ENCODE measurements around the gene UGT1A3. TPM values are rescaled to one million over a fixed set of nuclear protein-coding genes. Genes with fewer than 3 reads are reported as not detected.

The UGT1A3 gene
- total and polyA plus RNA-seq, 3 experiments from 2014 or later: not detected

- CTCF ChIA-PET: no interaction called here
- no peak overlapping the region for H3K27ac ChIP-seq (ENCODE audit: low read depth, low read length)
- peaks cover 3 to 12% of the 10 kb centered on the region in 2 donors for H3K27me3 Mint-ChIP-seq
- no peak overlapping the region for H3K27ac Mint-ChIP-seq
- no peak for DNase-seq
- H3K4me3 ChIP-seq (ENCODE audit: low read length): no peak overlapping the region
- H3K36me3 Mint-ChIP-seq: no peaks in the 10 kb centered on the region
- no peaks in the 10 kb centered on the region for H3K9me3 ChIP-seq (ENCODE audit: low read length)
- POLR2A ChIA-PET: no interaction called here
- peaks cover 2 to 3% (median 2%) of the 10 kb centered on the region in 3 donors for H3K4me1 Mint-ChIP-seq
- H3K9me3 Mint-ChIP-seq: no peaks in the 10 kb centered on the region
- no peaks in the 10 kb centered on the region for H3K27me3 ChIP-seq (ENCODE audit: insufficient read depth, low read length, poor library complexity, severe bottlenecking)
- H3K36me3 ChIP-seq (ENCODE audit: insufficient read depth, low read length): no peaks in the 10 kb centered on the region
- no peak overlapping the region for H3K4me3 Mint-ChIP-seq
- H3K4me1 ChIP-seq (ENCODE audit: insufficient read depth, low read length): no peaks in the 10 kb centered on the region
Observed at GRCh38 chr2:233796254-233796653, 67.4 kb downstream of the UGT1A3 start.

GRCh38 chr2:233798335-233799086 lies 69.7 kb downstream of the UGT1A3 start:
- peak in 1 of 5 donors; percentile 31 for DNase-seq
- no peaks in the 10 kb centered on the region for H3K9me3 Mint-ChIP-seq
- peaks cover 3 to 5% (median 4%) of the 10 kb centered on the region in 3 donors for H3K4me1 Mint-ChIP-seq
- Histone ChIP-seq H3K4me3 (ENCODE audit: low read length) (no peak overlapping the region), H3K36me3 (ENCODE audit: insufficient read depth, low read length) (no peaks in the 10 kb centered on the region), H3K4me1 (ENCODE audit: insufficient read depth, low read length) (no peaks in the 10 kb centered on the region), H3K27ac (ENCODE audit: low read depth, low read length) (no peak overlapping the region), H3K9me3 (ENCODE audit: low read length) (no peaks in the 10 kb centered on the region), H3K27me3 (ENCODE audit: insufficient read depth, low read length, poor library complexity, severe bottlenecking) (no peaks in the 10 kb centered on the region)
- H3K27ac Mint-ChIP-seq: no peak overlapping the region
- POLR2A ChIA-PET: no interaction called here
- CTCF ChIA-PET: no interaction called here
- no peak overlapping the region for H3K4me3 Mint-ChIP-seq
- H3K36me3 Mint-ChIP-seq: no peaks in the 10 kb centered on the region
- H3K27me3 Mint-ChIP-seq: peaks cover 0 to 19% of the 10 kb centered on the region in 2 donors

GRCh38 chr2:233799087-233799665 lies 70.3 kb downstream of the UGT1A3 start:
- ChIA-PET CTCF (no interaction called here), POLR2A (no interaction called here)
- Histone ChIP-seq H3K4me1 (ENCODE audit: insufficient read depth, low read length) (no peaks in the 10 kb centered on the region), H3K4me3 (ENCODE audit: low read length) (no peak overlapping the region), H3K36me3 (ENCODE audit: insufficient read depth, low read length) (no peaks in the 10 kb centered on the region), H3K27me3 (ENCODE audit: insufficient read depth, low read length, poor library complexity, severe bottlenecking) (no peaks in the 10 kb centered on the region), H3K9me3 (ENCODE audit: low read length) (no peaks in the 10 kb centered on the region), H3K27ac (ENCODE audit: low read depth, low read length) (no peak overlapping the region)
- Mint-ChIP-seq H3K27ac (no peak overlapping the region), H3K27me3 (peaks cover 0 to 24% of the 10 kb centered on the region in 2 donors), H3K4me1 (peaks cover 3 to 5% (median 4%) of the 10 kb centered on the region in 3 donors), H3K36me3 (no peaks in the 10 kb centered on the region), H3K9me3 (no peaks in the 10 kb centered on the region), H3K4me3 (no peak overlapping the region)
- DNase-seq: peak in 1 of 5 donors; percentile 11

- H3K36me3 Mint-ChIP-seq: no peaks in the 10 kb centered on the region
- H3K9me3 ChIP-seq (ENCODE audit: low read length): no peaks in the 10 kb centered on the region
- no peak for DNase-seq
Observed at GRCh38 chr2:233799716-233800115, 70.9 kb downstream of the UGT1A3 start.

GRCh38 chr2:233800208-233800607 lies 71.4 kb downstream of the UGT1A3 start:
- peak in 1 of 5 donors; percentile 3 for DNase-seq
- H3K27ac ChIP-seq (ENCODE audit: low read depth, low read length): no peak overlapping the region
- no peaks in the 10 kb centered on the region for H3K36me3 Mint-ChIP-seq
- POLR2A ChIA-PET: no interaction called here
- no peaks in the 10 kb centered on the region for H3K4me1 ChIP-seq (ENCODE audit: insufficient read depth, low read length)
- H3K9me3 ChIP-seq (ENCODE audit: low read length): no peaks in the 10 kb centered on the region
- H3K27ac Mint-ChIP-seq: no peak overlapping the region
- peaks cover 6 to 33% of the 10 kb centered on the region in 2 donors for H3K27me3 Mint-ChIP-seq
- H3K27me3 ChIP-seq (ENCODE audit: insufficient read depth, low read length, poor library complexity, severe bottlenecking): no peaks in the 10 kb centered on the region
- peaks cover 3 to 5% (median 4%) of the 10 kb centered on the region in 3 donors for H3K4me1 Mint-ChIP-seq
- CTCF ChIA-PET: no interaction called here
- no peak overlapping the region for H3K4me3 ChIP-seq (ENCODE audit: low read length)
- H3K4me3 Mint-ChIP-seq: no peak overlapping the region
- H3K9me3 Mint-ChIP-seq: no peaks in the 10 kb centered on the region
- no peaks in the 10 kb centered on the region for H3K36me3 ChIP-seq (ENCODE audit: insufficient read depth, low read length)

More at GRCh38 chr2:233799716-233800115, 70.9 kb downstream of the UGT1A3 start:
- ChIA-PET CTCF (no interaction called here), POLR2A (no interaction called here)
- Histone ChIP-seq H3K27ac (ENCODE audit: low read depth, low read length) (no peak overlapping the region), H3K27me3 (ENCODE audit: insufficient read depth, low read length, poor library complexity, severe bottlenecking) (no peaks in the 10 kb centered on the region), H3K4me3 (ENCODE audit: low read length) (no peak overlapping the region), H3K36me3 (ENCODE audit: insufficient read depth, low read length) (no peaks in the 10 kb centered on the region), H3K4me1 (ENCODE audit: insufficient read depth, low read length) (no peaks in the 10 kb centered on the region)
- H3K4me3 Mint-ChIP-seq: no peak overlapping the region
- peaks cover 4 to 29% of the 10 kb centered on the region in 2 donors for H3K27me3 Mint-ChIP-seq
- H3K27ac Mint-ChIP-seq: no peak overlapping the region
- H3K4me1 Mint-ChIP-seq: peaks cover 3 to 5% (median 4%) of the 10 kb centered on the region in 3 donors
- H3K9me3 Mint-ChIP-seq: no peaks in the 10 kb centered on the region

- no peaks in the 10 kb centered on the region for H3K4me1 ChIP-seq (ENCODE audit: insufficient read depth, low read length)
- H3K36me3 ChIP-seq (ENCODE audit: insufficient read depth, low read length): no peaks in the 10 kb centered on the region
- H3K4me3 Mint-ChIP-seq: no peak overlapping the region
- ChIA-PET CTCF (no interaction called here), POLR2A (no interaction called here)
- no peak overlapping the region for H3K27ac ChIP-seq (ENCODE audit: low read depth, low read length)
- no peaks in the 10 kb centered on the region for H3K36me3 Mint-ChIP-seq
- H3K4me3 ChIP-seq (ENCODE audit: low read length): no peak overlapping the region
- H3K9me3 ChIP-seq (ENCODE audit: low read length): no peaks in the 10 kb centered on the region
- H3K27ac Mint-ChIP-seq: peak overlapping the region in 2 of 8 donors; percentile 49
- H3K27me3 ChIP-seq (ENCODE audit: insufficient read depth, low read length, poor library complexity, severe bottlenecking): no peaks in the 10 kb centered on the region
- H3K9me3 Mint-ChIP-seq: no peaks in the 10 kb centered on the region
- H3K27me3 Mint-ChIP-seq: peaks cover 6 to 37% of the 10 kb centered on the region in 2 donors
- peaks cover 3 to 5% (median 4%) of the 10 kb centered on the region in 3 donors for H3K4me1 Mint-ChIP-seq
- peak in 1 of 5 donors; percentile 45 for DNase-seq
Observed at GRCh38 chr2:233801357-233802131, 72.7 kb downstream of the UGT1A3 start.

- H3K36me3 ChIP-seq (ENCODE audit: insufficient read depth, low read length): no peaks in the 10 kb centered on the region
- Mint-ChIP-seq H3K9me3 (no peaks in the 10 kb centered on the region), H3K4me3 (no peak overlapping the region), H3K27me3 (peaks cover 6 to 37% of the 10 kb centered on the region in 2 donors), H3K36me3 (no peaks in the 10 kb centered on the region), H3K27ac (peak overlapping the region in 1 of 8 donors; percentile 49), H3K4me1 (peaks cover 3 to 5% (median 4%) of the 10 kb centered on the region in 3 donors)
- no peak overlapping the region for H3K27ac ChIP-seq (ENCODE audit: low read depth, low read length)
- ChIA-PET CTCF (no interaction called here), POLR2A (no interaction called here)
- H3K4me1 ChIP-seq (ENCODE audit: insufficient read depth, low read length): no peaks in the 10 kb centered on the region
- peak in 1 of 5 donors; percentile 10 for DNase-seq
- H3K4me3 ChIP-seq (ENCODE audit: low read length): no peak overlapping the region
- no peaks in the 10 kb centered on the region for H3K9me3 ChIP-seq (ENCODE audit: low read length)
- H3K27me3 ChIP-seq (ENCODE audit: insufficient read depth, low read length, poor library complexity, severe bottlenecking): no peaks in the 10 kb centered on the region
Observed at GRCh38 chr2:233802132-233802815, 73.4 kb downstream of the UGT1A3 start.

Measured in CD8-positive, alpha-beta memory T cell (primary cell).